Measurements from ENCODE around the gene RNF43.

The RNF43 gene

GRCh38 chr17:58415371-58416055, 1.8 kb downstream of the RNF43 start:
- H3K36me3 Mint-ChIP-seq (ENCODE audit: insufficient read depth) = no peaks in the 10 kb centered on the region
- DNase-seq (no peak), ATAC-seq (replicated peaks) (no peak)
- no peaks in the 10 kb centered on the region for H3K9me3 Mint-ChIP-seq
- H3K4me1 Mint-ChIP-seq (ENCODE audit: low read depth in 2 of 2) = peaks cover 8 to 14% of the 10 kb centered on the region in 2 donors
- no peak overlapping the region for H3K4me3 Mint-ChIP-seq
- no peaks in the 10 kb centered on the region for H3K27me3 Mint-ChIP-seq
- H3K27ac Mint-ChIP-seq = no peak overlapping the region

GRCh38 chr17:58414596-58414997, 2.7 kb downstream of the RNF43 start:
- DNase-seq (no peak), ATAC-seq (replicated peaks) (no peak)
- Mint-ChIP-seq H3K27me3 (no peaks in the 10 kb centered on the region), H3K36me3 (ENCODE audit: insufficient read depth) (no peaks in the 10 kb centered on the region), H3K9me3 (no peaks in the 10 kb centered on the region), H3K4me1 (ENCODE audit: low read depth in 2 of 2) (peaks cover 8 to 14% of the 10 kb centered on the region in 2 donors), H3K4me3 (no peak overlapping the region), H3K27ac (no peak overlapping the region)

- Mint-ChIP-seq H3K9me3 (no peaks in the 10 kb centered on the region), H3K4me3 (no peak overlapping the region), H3K36me3 (ENCODE audit: insufficient read depth) (no peaks in the 10 kb centered on the region), H3K27ac (no peak overlapping the region), H3K4me1 (ENCODE audit: low read depth in 2 of 2) (peaks cover 8 to 14% of the 10 kb centered on the region in 2 donors), H3K27me3 (no peaks in the 10 kb centered on the region)
- DNase-seq (no peak), ATAC-seq (replicated peaks) (no peak)
Measured at GRCh38 chr17:58413684-58414083, 3.6 kb downstream of the RNF43 start.

GRCh38 chr17:58412961-58413586, 4.3 kb downstream of the RNF43 start:
- Mint-ChIP-seq H3K4me1 (ENCODE audit: low read depth in 2 of 2) (peaks cover 8 to 12% of the 10 kb centered on the region in 2 donors), H3K4me3 (no peak overlapping the region), H3K36me3 (ENCODE audit: insufficient read depth) (no peaks in the 10 kb centered on the region), H3K9me3 (no peaks in the 10 kb centered on the region), H3K27me3 (no peaks in the 10 kb centered on the region), H3K27ac (no peak overlapping the region)
- ATAC-seq (replicated peaks) (no peak), DNase-seq (no peak)

- Mint-ChIP-seq H3K4me1 (ENCODE audit: low read depth in 2 of 2) (peaks cover 2 to 3% of the 10 kb centered on the region in 2 donors), H3K27me3 (no peaks in the 10 kb centered on the region), H3K27ac (no peak overlapping the region), H3K4me3 (no peak overlapping the region), H3K36me3 (ENCODE audit: insufficient read depth) (no peaks in the 10 kb centered on the region), H3K9me3 (no peaks in the 10 kb centered on the region)
- ATAC-seq (replicated peaks) = no peak
- DNase-seq = no peak
Measured at GRCh38 chr17:58412064-58412703, 5.2 kb downstream of the RNF43 start.

GRCh38 chr17:58411408-58411894, 5.9 kb downstream of the RNF43 start:
- Mint-ChIP-seq H3K27ac (no peak overlapping the region), H3K27me3 (no peaks in the 10 kb centered on the region), H3K9me3 (no peaks in the 10 kb centered on the region), H3K4me3 (no peak overlapping the region), H3K4me1 (ENCODE audit: low read depth in 2 of 2) (no peaks in the 10 kb centered on the region), H3K36me3 (ENCODE audit: insufficient read depth) (no peaks in the 10 kb centered on the region)
- ATAC-seq (replicated peaks) (no peak), DNase-seq (no peak)

- no peak for DNase-seq
- Mint-ChIP-seq H3K9me3 (no peaks in the 10 kb centered on the region), H3K27me3 (no peaks in the 10 kb centered on the region), H3K4me3 (no peak overlapping the region), H3K27ac (no peak overlapping the region), H3K4me1 (ENCODE audit: low read depth in 2 of 2) (no peaks in the 10 kb centered on the region), H3K36me3 (ENCODE audit: insufficient read depth) (no peaks in the 10 kb centered on the region)
- ATAC-seq (replicated peaks) = no peak
Measured at GRCh38 chr17:58410714-58411407, 6.5 kb downstream of the RNF43 start.

- no peak for DNase-seq
- Mint-ChIP-seq H3K27me3 (no peaks in the 10 kb centered on the region), H3K4me1 (ENCODE audit: low read depth in 2 of 2) (no peaks in the 10 kb centered on the region), H3K27ac (no peak overlapping the region), H3K36me3 (ENCODE audit: insufficient read depth) (no peaks in the 10 kb centered on the region), H3K9me3 (no peaks in the 10 kb centered on the region), H3K4me3 (no peak overlapping the region)
- ATAC-seq (replicated peaks) = no peak
Measured at GRCh38 chr17:58409432-58409831, 7.9 kb downstream of the RNF43 start.

GRCh38 chr17:58403311-58403710, 14.0 kb downstream of the RNF43 start:
- Mint-ChIP-seq H3K4me1 (ENCODE audit: low read depth in 2 of 2) (peaks cover 0 to 2% of the 10 kb centered on the region in 2 donors), H3K36me3 (ENCODE audit: insufficient read depth) (no peaks in the 10 kb centered on the region), H3K4me3 (no peak overlapping the region), H3K27me3 (no peaks in the 10 kb centered on the region), H3K27ac (no peak overlapping the region), H3K9me3 (no peaks in the 10 kb centered on the region)
- no peak for DNase-seq
- no peak for ATAC-seq (replicated peaks)

GRCh38 chr17:58402679-58403078, 14.7 kb downstream of the RNF43 start:
- Mint-ChIP-seq H3K4me3 (no peak overlapping the region), H3K27ac (no peak overlapping the region), H3K9me3 (no peaks in the 10 kb centered on the region), H3K4me1 (ENCODE audit: low read depth in 2 of 2) (peaks cover 0 to 2% of the 10 kb centered on the region in 2 donors), H3K36me3 (ENCODE audit: insufficient read depth) (no peaks in the 10 kb centered on the region), H3K27me3 (no peaks in the 10 kb centered on the region)
- ATAC-seq (replicated peaks) = no peak
- no peak for DNase-seq

- ATAC-seq (replicated peaks) = no peak
- H3K27ac Mint-ChIP-seq = peak overlapping the region in 1 of 2 donors; percentile 71
Measured at GRCh38 chr17:58402047-58402446, 15.3 kb downstream of the RNF43 start.

GRCh38 chr17:58401287-58401686, 16.0 kb downstream of the RNF43 start:
- no peak for ATAC-seq (replicated peaks)
- no peaks in the 10 kb centered on the region for H3K36me3 Mint-ChIP-seq (ENCODE audit: insufficient read depth)
- peaks cover 0 to 2% of the 10 kb centered on the region in 2 donors for H3K4me1 Mint-ChIP-seq (ENCODE audit: low read depth in 2 of 2)

More at GRCh38 chr17:58402047-58402446, 15.3 kb downstream of the RNF43 start:
- Mint-ChIP-seq H3K9me3 (no peaks in the 10 kb centered on the region), H3K27me3 (no peaks in the 10 kb centered on the region), H3K4me1 (ENCODE audit: low read depth in 2 of 2) (peaks cover 0 to 2% of the 10 kb centered on the region in 2 donors), H3K4me3 (no peak overlapping the region), H3K36me3 (ENCODE audit: insufficient read depth) (no peaks in the 10 kb centered on the region)
- no peak for DNase-seq

GRCh38 chr17:58400826-58401225, 16.5 kb downstream of the RNF43 start:
- DNase-seq (no peak), ATAC-seq (replicated peaks) (no peak)
- H3K4me1 Mint-ChIP-seq (ENCODE audit: low read depth in 2 of 2) = peaks cover 0 to 2% of the 10 kb centered on the region in 2 donors
- no peaks in the 10 kb centered on the region for H3K9me3 Mint-ChIP-seq
- no peaks in the 10 kb centered on the region for H3K27me3 Mint-ChIP-seq
- H3K4me3 Mint-ChIP-seq = no peak overlapping the region
- no peaks in the 10 kb centered on the region for H3K36me3 Mint-ChIP-seq (ENCODE audit: insufficient read depth)
- no peak overlapping the region for H3K27ac Mint-ChIP-seq

More at GRCh38 chr17:58401287-58401686, 16.0 kb downstream of the RNF43 start:
- Mint-ChIP-seq H3K27ac (no peak overlapping the region), H3K27me3 (no peaks in the 10 kb centered on the region), H3K9me3 (no peaks in the 10 kb centered on the region), H3K4me3 (no peak overlapping the region)
- DNase-seq = no peak

All from effector memory CD8-positive, alpha-beta T cell (primary cell).